GM12864 (cell line): Measurements from ENCODE around the gene ARHGEF10L.
"Not testable (repeated sequence)": the region's sequence is repeated elsewhere in the genome, so short reads cannot be mapped to it uniquely, and the experiment has no call there.

Experiments used
- DNase-seq: peaks from one replicate; pipeline ENCODE4 v3.0.0-alpha.2; 2011; ENCODE audit warnings: low read depth
- H3K4me3 ChIP-seq: 2 replicates; pipeline ENCODE4 v1.5.1; 2011; ENCODE audit warnings: mild to moderate bottlenecking, low read depth, low read length, control low read depth
- TF ChIP-seq, protein P1 (sequence below): IDR thresholded peaks from 2 replicates; pipeline ENCODE4 v1.5.1; 2011; ENCODE audit warnings: low read depth, mild to moderate bottlenecking, moderate library complexity, low read length, control low read depth, inconsistent platforms; ENCODE audit errors: missing control alignments

The ARHGEF10L gene

GRCh38 chr1:17502326-17502778 lies 37.1 kb upstream of the ARHGEF10L start:
- TF ChIP-seq, protein P1, sequence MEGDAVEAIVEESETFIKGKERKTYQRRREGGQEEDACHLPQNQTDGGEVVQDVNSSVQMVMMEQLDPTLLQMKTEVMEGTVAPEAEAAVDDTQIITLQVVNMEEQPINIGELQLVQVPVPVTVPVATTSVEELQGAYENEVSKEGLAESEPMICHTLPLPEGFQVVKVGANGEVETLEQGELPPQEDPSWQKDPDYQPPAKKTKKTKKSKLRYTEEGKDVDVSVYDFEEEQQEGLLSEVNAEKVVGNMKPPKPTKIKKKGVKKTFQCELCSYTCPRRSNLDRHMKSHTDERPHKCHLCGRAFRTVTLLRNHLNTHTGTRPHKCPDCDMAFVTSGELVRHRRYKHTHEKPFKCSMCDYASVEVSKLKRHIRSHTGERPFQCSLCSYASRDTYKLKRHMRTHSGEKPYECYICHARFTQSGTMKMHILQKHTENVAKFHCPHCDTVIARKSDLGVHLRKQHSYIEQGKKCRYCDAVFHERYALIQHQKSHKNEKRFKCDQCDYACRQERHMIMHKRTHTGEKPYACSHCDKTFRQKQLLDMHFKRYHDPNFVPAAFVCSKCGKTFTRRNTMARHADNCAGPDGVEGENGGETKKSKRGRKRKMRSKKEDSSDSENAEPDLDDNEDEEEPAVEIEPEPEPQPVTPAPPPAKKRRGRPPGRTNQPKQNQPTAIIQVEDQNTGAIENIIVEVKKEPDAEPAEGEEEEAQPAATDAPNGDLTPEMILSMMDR, result peak; percentile 94
- H3K4me3 ChIP-seq, result no peak overlapping the region
- DNase-seq, result peak; percentile 30

- H3K4me3 ChIP-seq, result no peak overlapping the region
- DNase-seq, result no peak
- TF ChIP-seq, protein P1, result no peak
Measured at GRCh38 chr1:17503146-17503545, 36.4 kb upstream of the ARHGEF10L start.

DNA sequence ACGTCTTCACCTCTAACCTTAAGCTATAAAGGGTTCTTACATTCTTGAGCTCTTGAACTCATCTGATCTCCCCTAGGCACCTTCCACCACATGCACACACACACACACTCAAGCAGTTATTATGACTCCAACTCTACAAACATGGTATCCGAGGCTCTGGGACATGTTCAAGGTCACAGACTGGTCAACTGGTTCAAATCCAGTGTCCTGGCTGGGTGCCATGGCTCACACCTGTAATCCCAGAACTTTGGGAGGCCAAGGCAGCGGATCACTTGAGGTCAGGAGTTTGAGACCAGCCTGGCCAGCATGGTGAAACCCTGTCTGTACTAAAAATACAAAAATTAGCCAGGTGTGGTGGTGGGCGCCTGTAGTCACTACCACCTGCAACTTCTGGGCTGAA lies 32.3 kb upstream of the ARHGEF10L start:
- not testable (repeated sequence) for H3K4me3 ChIP-seq, DNase-seq

DNA sequence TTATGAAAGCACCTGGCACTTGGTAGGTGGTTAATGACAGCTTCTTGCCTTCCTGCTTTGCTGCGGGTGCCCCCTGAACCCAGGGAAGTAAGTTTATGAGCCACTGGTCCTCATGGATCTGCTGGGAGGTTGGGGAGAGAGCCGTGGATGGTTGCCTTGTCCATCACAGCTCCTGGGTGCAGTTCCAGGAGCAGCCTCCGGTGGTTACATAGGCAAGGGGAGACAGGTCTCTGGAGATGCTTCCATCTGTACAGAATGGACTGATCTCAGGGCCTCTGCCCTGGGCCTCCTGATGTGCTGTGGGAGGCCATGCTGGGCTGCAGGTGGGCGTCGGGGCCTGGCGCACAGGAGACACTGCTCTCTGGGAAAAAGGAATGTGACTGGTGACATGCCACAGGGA lies 31.6 kb upstream of the ARHGEF10L start:
- TF ChIP-seq, protein P1, result peak; percentile 49
- no peak for DNase-seq

GRCh38 chr1:17509363-17509762 lies 30.1 kb upstream of the ARHGEF10L start:
- no peak overlapping the region for H3K4me3 ChIP-seq
- no peak for DNase-seq
- TF ChIP-seq, protein P1, result no peak

More for the DNA sequence above, 31.6 kb upstream of the ARHGEF10L start:
- H3K4me3 ChIP-seq, result no peak overlapping the region

GRCh38 chr1:17510138-17510537 lies 29.4 kb upstream of the ARHGEF10L start:
- no peak overlapping the region for H3K4me3 ChIP-seq
- no peak for DNase-seq
- TF ChIP-seq, protein P1, result no peak

GRCh38 chr1:17511188-17511587 lies 28.3 kb upstream of the ARHGEF10L start:
- TF ChIP-seq, protein P1, result no peak
- DNase-seq, result no peak
- H3K4me3 ChIP-seq, result no peak overlapping the region
